Loucy (cell line): Measurements from ENCODE around the gene LRRN2.

Experiments
- H2AFZ ChIP-seq: fragments of 200-600 bp; sonication (generic); 2 replicates; pipeline ENCODE4 v1.6.0; 2016; ENCODE audit warnings: antibody characterized with exemption, mild to moderate bottlenecking, low read length, moderate library complexity
- H3F3A ChIP-seq: fragments of 200-600 bp; 2 replicates; pipeline ENCODE4 v1.6.0; 2016; ENCODE audit warnings: antibody characterized with exemption, low read depth, mild to moderate bottlenecking
- H3K27me3 ChIP-seq: fragments of 200-600 bp; sonication (generic); 2 replicates; pipeline ENCODE4 v1.6.1; 2014; ENCODE audit warnings: low read length, mild to moderate bottlenecking; ENCODE audit not compliant: insufficient read depth, poor library complexity, severe bottlenecking
- H3K36me3 ChIP-seq: fragments of 200-600 bp; sonication (generic); 2 replicates; pipeline ENCODE4 v1.6.1; 2016; ENCODE audit warnings: low read length; ENCODE audit not compliant: insufficient read depth
- H3K4me1 ChIP-seq: fragments of 200-600 bp; sonication (generic); 2 replicates; pipeline ENCODE4 v1.5.1; 2014; ENCODE audit warnings: low read length, mild to moderate bottlenecking; ENCODE audit not compliant: insufficient read depth, poor library complexity, severe bottlenecking
- H3K4me2 ChIP-seq: fragments of 200-600 bp; sonication (generic); 2 replicates; pipeline ENCODE4 v1.6.0; 2014; ENCODE audit warnings: antibody characterized with exemption, low read length, low read depth, mild to moderate bottlenecking; ENCODE audit not compliant: poor library complexity, severe bottlenecking
- H3K4me3 ChIP-seq: fragments of 200-600 bp; sonication (generic); 2 replicates; pipeline ENCODE4 v1.5.1; 2014; ENCODE audit warnings: low read length, mild to moderate bottlenecking, mixed read lengths; ENCODE audit not compliant: poor library complexity, severe bottlenecking
- H3K79me2 ChIP-seq: fragments of 200-600 bp; sonication (generic); 2 replicates; pipeline ENCODE4 v1.6.1; 2014; ENCODE audit warnings: low read length; ENCODE audit not compliant: insufficient read depth
- H3K9ac ChIP-seq: fragments of 200-600 bp; sonication (generic); 2 replicates; pipeline ENCODE4 v1.6.0; 2014; ENCODE audit warnings: mild to moderate bottlenecking, low read depth, low read length, moderate library complexity; ENCODE audit not compliant: poor library complexity, severe bottlenecking
- H3K9me2 ChIP-seq: fragments of 200-600 bp; sonication (generic); replicated peaks from 2 replicates; pipeline ENCODE4 v1.6.1; 2016; ENCODE audit warnings: low read depth, low read length, mixed read lengths
- H3K9me3 ChIP-seq: fragments of 200-600 bp; sonication (generic); 2 replicates; pipeline ENCODE4 v1.6.1; 2014; ENCODE audit warnings: mild to moderate bottlenecking, antibody characterized with exemption, low read length, low read depth; ENCODE audit not compliant: insufficient read depth
- H4K20me1 ChIP-seq: fragments of 200-600 bp; sonication (generic); 2 replicates; pipeline ENCODE4 v1.6.0; 2014; ENCODE audit warnings: antibody characterized with exemption, low read length, mild to moderate bottlenecking; ENCODE audit not compliant: insufficient read depth, poor library complexity, severe bottlenecking
- CTCF ChIP-seq: fragments of 200-600 bp; sonication (generic); conservative IDR thresholded peaks from 2 replicates; pipeline ENCODE4 v1.5.1; 2014; ENCODE audit warnings: mild to moderate bottlenecking, antibody characterized with exemption, low read length
- EZH2phosphoT487 ChIP-seq: fragments of 200-600 bp; IDR thresholded peaks from 2 replicates; pipeline ENCODE4 v1.6.1; 2018; ENCODE audit warnings: antibody characterized with exemption, mild to moderate bottlenecking, moderate library complexity, borderline replicate concordance

Gene LRRN2

DNA sequence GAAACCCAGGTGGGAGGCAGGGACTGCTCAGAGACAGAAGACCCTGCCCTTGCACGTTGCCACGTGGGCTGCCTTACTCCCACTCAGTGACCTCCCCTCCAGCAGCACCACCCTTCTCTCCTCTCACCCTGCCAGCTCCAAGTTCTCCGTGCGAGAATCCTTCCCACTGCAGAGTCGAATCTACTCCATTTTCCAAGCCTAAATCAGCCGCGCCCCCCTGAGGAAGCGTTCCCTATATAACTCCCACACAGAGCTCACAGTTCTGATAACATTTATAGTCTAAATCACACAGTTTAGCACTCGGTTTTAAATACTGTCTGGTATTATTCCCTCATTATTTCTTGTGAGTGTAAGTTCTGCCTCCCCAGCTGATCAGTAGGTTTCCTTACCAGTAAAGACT, 7.7 kb downstream of the LRRN2 start:
- no peaks in the 10 kb centered on the region for H3K36me3 ChIP-seq
- no peaks in the 10 kb centered on the region for H3F3A ChIP-seq
- no peaks in the 10 kb centered on the region for H4K20me1 ChIP-seq
- H3K4me1 ChIP-seq, result peaks cover 17% of the 10 kb centered on the region
- no peaks in the 10 kb centered on the region for H3K27me3 ChIP-seq
- no peaks in the 10 kb centered on the region for H3K9me2 ChIP-seq
- no peak overlapping the region for H3K4me2 ChIP-seq
- no peak overlapping the region for H2AFZ ChIP-seq
- no peak overlapping the region for H3K9ac ChIP-seq
- no peak overlapping the region for H3K4me3 ChIP-seq
- H3K9me3 ChIP-seq, result no peaks in the 10 kb centered on the region
- no peaks in the 10 kb centered on the region for H3K79me2 ChIP-seq
- TF ChIP-seq EZH2phosphoT487, result no peak
- no peak for TF ChIP-seq CTCF

GRCh38 chr1:204676043-204676442, 9.5 kb downstream of the LRRN2 start:
- TF ChIP-seq CTCF, result no peak
- no peak for TF ChIP-seq EZH2phosphoT487
- H3K27me3 ChIP-seq, result no peaks in the 10 kb centered on the region

GRCh38 chr1:204673909-204674649, 11.5 kb downstream of the LRRN2 start:
- H3K9ac ChIP-seq, result no peak overlapping the region

More at GRCh38 chr1:204676043-204676442, 9.5 kb downstream of the LRRN2 start:
- no peaks in the 10 kb centered on the region for H3K79me2 ChIP-seq
- no peaks in the 10 kb centered on the region for H3K9me3 ChIP-seq
- H3K4me2 ChIP-seq, result no peak overlapping the region
- peaks cover 17% of the 10 kb centered on the region for H3K4me1 ChIP-seq
- H4K20me1 ChIP-seq, result no peaks in the 10 kb centered on the region
- H3F3A ChIP-seq, result no peaks in the 10 kb centered on the region
- no peak overlapping the region for H3K4me3 ChIP-seq
- H3K36me3 ChIP-seq, result no peaks in the 10 kb centered on the region
- H3K9ac ChIP-seq, result no peak overlapping the region
- H3K9me2 ChIP-seq, result no peaks in the 10 kb centered on the region
- H2AFZ ChIP-seq, result no peak overlapping the region

More at GRCh38 chr1:204673909-204674649, 11.5 kb downstream of the LRRN2 start:
- Histone ChIP-seq H3K27me3 (no peaks in the 10 kb centered on the region), H3K9me3 (no peaks in the 10 kb centered on the region), H4K20me1 (no peaks in the 10 kb centered on the region), H3K9me2 (no peaks in the 10 kb centered on the region), H3K4me2 (peak overlapping the region; percentile 4), H2AFZ (no peak overlapping the region), H3K79me2 (no peaks in the 10 kb centered on the region), H3K36me3 (no peaks in the 10 kb centered on the region), H3K4me1 (peaks cover 17% of the 10 kb centered on the region), H3K4me3 (no peak overlapping the region), H3F3A (no peaks in the 10 kb centered on the region)
- no peak for TF ChIP-seq CTCF
- no peak for TF ChIP-seq EZH2phosphoT487
